Right lobe of liver (tissue), 6 donors: ENCODE measurements around the gene TPM1. TPM values are rescaled to one million over a fixed set of nuclear protein-coding genes. Genes with fewer than 3 reads are reported as not detected.
"Not testable (repeated sequence)": the region's sequence is repeated elsewhere in the genome, so short reads cannot be mapped to it uniquely, and the experiment has no call there.

Experiments
- ATAC-seq, 4 donors: fragments of 200-7000 bp; cut with Tn5 transposase; one replicate each; pipeline ENCODE4 v1.9.1; 2020; ENCODE audit warnings: mild to moderate bottlenecking in 4 of 4, moderate library complexity in 4 of 4
- DNase-seq, 3 donors: peaks; one replicate each; pipeline ENCODE4 v3.0.0-alpha.2; 2020
- H3K27ac ChIP-seq, 3 donors: fragments of 200-600 bp; one replicate each; pipeline ENCODE4 v1.8.0; 2022
- H3K27me3 ChIP-seq, 2 donors: fragments of 200-600 bp; one replicate each; pipeline ENCODE4 v1.8.0; 2022
- H3K36me3 ChIP-seq, 4 donors: fragments of 200-600 bp; sonication (generic) in 1 of 4; one replicate each; pipeline versions ENCODE4 v1.5.1 to v1.8.0; 2017 to 2022; ENCODE audit warnings: control low read depth in 1 of 4
- H3K4me1 ChIP-seq, 4 donors: fragments of 200-600 bp; sonication (generic) in 1 of 4; one replicate each; pipeline versions ENCODE4 v1.5.1 to v1.8.0; 2017 to 2022; ENCODE audit warnings: control low read depth in 1 of 4
- H3K4me3 ChIP-seq, 3 donors: fragments of 200-600 bp; one replicate each; pipeline ENCODE4 v1.8.0; 2022
- H3K9me3 ChIP-seq, 4 donors: fragments of 200-600 bp; sonication (generic) in 1 of 4; one replicate each; pipeline versions ENCODE4 v1.5.1 to v1.8.0; 2017 to 2022; ENCODE audit warnings: control low read depth in 1 of 4
- CTCF ChIP-seq, 4 donors: fragments of 200-600 bp in 3 of 4; fragments of 450-650 bp in 1 of 4; IDR thresholded peaks; one replicate each; pipeline versions ENCODE4 v1.5.1 to v1.8.0; 2016 to 2022; ENCODE audit warnings: antibody characterized with exemption in 4 of 4, mild to moderate bottlenecking in 2 of 4
- POLR2A ChIP-seq: fragments of 450-650 bp; IDR thresholded peaks from one replicate; pipeline ENCODE4 v1.6.1; 2017; ENCODE audit warnings: antibody characterized with exemption, mild to moderate bottlenecking
- WGBS: methylation state at CpG from one replicate; pipeline ENCODE4 v1.1.6; 2018; ENCODE audit warnings: low coverage, low lambda C conversion rate; ENCODE audit not compliant: insufficient coverage; ENCODE audit errors: missing lambda C conversion rate; 5-methylcytosine and 5-hydroxymethylcytosine counted together
- intact Hi-C, 2 donors: fragments of 100-400 bp; cut with DNase I; formaldehyde crosslinking; loops; one replicate each; pipeline versions ENCODE4 v1.11.2 to v1.14.1; 2022
- long read RNA-seq: library from polyadenylated mRNA; unstranded; transcript quantifications from one replicate; pipeline ENCODE4 v2.0.0, GENCODE V29; 2019
- total RNA-seq, 6 experiments: library from RNA; depleted of rRNA in 2 of 6; stranded (reverse); fragments of >200 nt in 2 of 6; fragmentation: NEBNext Ultra II Directional in 3 of 6; extraction: Animal tissue kit (Norgen Biotek cat#: 25700) in 3 of 6; gene quantifications; one replicate each; pipeline versions ENCODE4 v1.1.0 to v1.2.4, GENCODE V29; 2016 to 2023
- donor health status: DM: no; HTN: yes; CAD: no.
- donor health status: DM: no; HTN: no; CAD: no.
- donor health status: DM: no; HTN: no; CAD: no.
- donor health status: DM: no; HTN: yes; CAD: no.
- donor health status: DM: no; HTN: yes; CAD: no.

TPM1 gene
- 100 to 1,000 TPM in 3 of 6 experiments, 10 to 100 TPM in 3; 44.3 to 180 (median 91.6) TPM for total RNA-seq
- long read RNA-seq, transcript TPM1-208 (8 exons, 943 nt) = major isoform, 11 of 41 reads
- long read RNA-seq, partial matches to known transcripts = 24 of 41 reads
- long read RNA-seq, other reads (novel, unspliced or antisense) = 3 of 41 reads

GRCh38 chr15:63041974-63042876, at the start of gene TPM1:
TSS of gene TPM1 (plus strand) at chr15:63042747. CDS start at chr15:63042830, 83 bp downstream.
- no peaks in the 10 kb centered on the region for H3K27me3 ChIP-seq

GRCh38 chr15:62993066-62993465, 49.5 kb upstream of the TPM1 start:
- Histone ChIP-seq H3K27ac (no peak overlapping the region), H3K27me3 (no peaks in the 10 kb centered on the region), H3K36me3 (no peaks in the 10 kb centered on the region), H3K4me1 (peaks cover 0 to under 1% (median 0%) of the 10 kb centered on the region in 4 donors), H3K4me3 (no peak overlapping the region), H3K9me3 (no peaks in the 10 kb centered on the region)
- ATAC-seq = no peak
- WGBS = 90% methylated on average over 7 of the region's 7 CpGs
- TF ChIP-seq POLR2A (no peak), CTCF (IDR thresholded peaks at IDR 0.05) (no peak)
- intact Hi-C loops = no loop called here
- no peak for DNase-seq

More at GRCh38 chr15:63041974-63042876, at the start of gene TPM1:
- no peaks in the 10 kb centered on the region for H3K36me3 ChIP-seq
- DNase-seq = peak; percentile 53 to 69 (median 60)
- intact Hi-C loops = loop anchor here in 1 of 2 donors (10.0 kb wide), 1 partner anchor 53 kb away; no protein-coding TSS in a partner anchor
- H3K9me3 ChIP-seq = no peaks in the 10 kb centered on the region
- WGBS = 2% methylated on average over 28 of the region's 84 CpGs
- H3K4me3 ChIP-seq = peak within 1 kb of the TSS; percentile 37 to 56 (median 47)
- peaks cover 0 to 17% (median 0%) of the 10 kb centered on the region in 4 donors for H3K4me1 ChIP-seq
- ATAC-seq = peak; percentile 53 to 66 (median 62)
- peak within 1 kb of the TSS; percentile 20 to 62 (median 54) for H3K27ac ChIP-seq
- peak; percentile 90 for TF ChIP-seq POLR2A
- no peak for TF ChIP-seq CTCF (IDR thresholded peaks at IDR 0.05)

- H3K4me3 ChIP-seq, H3K27me3 ChIP-seq, H3K9me3 ChIP-seq, intact Hi-C loops, H3K4me1 ChIP-seq, H3K36me3 ChIP-seq, ATAC-seq, H3K27ac ChIP-seq, DNase-seq: not testable (repeated sequence)
- 67% methylated on average over 1 of the region's 4 CpGs for WGBS
Observed at GRCh38 chr15:62993632-62994031, 48.9 kb upstream of the TPM1 start.

GRCh38 chr15:62994439-62994838, 48.1 kb upstream of the TPM1 start:
- TF ChIP-seq CTCF (IDR thresholded peaks at IDR 0.05) = no peak
- TF ChIP-seq POLR2A = no peak
- WGBS = no CpG with 5 or more reads among the region's 4 CpGs
- peaks cover 0 to 12% (median 0%) of the 10 kb centered on the region in 4 donors for H3K4me1 ChIP-seq

More at GRCh38 chr15:62994439-62994838, 48.1 kb upstream of the TPM1 start:
- H3K4me3 ChIP-seq = no peak overlapping the region
- no peaks in the 10 kb centered on the region for H3K36me3 ChIP-seq
- H3K27me3 ChIP-seq = no peaks in the 10 kb centered on the region
- no peak for DNase-seq
- intact Hi-C loops = no loop called here
- ATAC-seq = peak in 1 of 4 donors; percentile 11
- no peak overlapping the region for H3K27ac ChIP-seq
- no peaks in the 10 kb centered on the region for H3K9me3 ChIP-seq
